Memory B cell (primary cell): ENCODE measurements around the gene NKAPD1.

Experiments used
- ATAC-seq: fragments of 150-1000 bp; cut with Tn5 transposase; 2 replicates; pipeline ENCODE4 v1.10.0; 2021; ENCODE audit warnings: low read depth, mild to moderate bottlenecking, moderate library complexity
- DNase-seq, 2 donors: peaks; one replicate each; pipeline ENCODE4 v3.0.0; 2022; ENCODE audit warnings: low spot score in 2 of 2
- H3K27ac Mint-ChIP-seq: one replicate; pipeline ENCODE4 v1.8.0; 2022; ENCODE audit warnings: mild to moderate bottlenecking, moderate library complexity, mixed read lengths
- H3K27me3 Mint-ChIP-seq: one replicate; pipeline ENCODE4 v1.8.0; 2022; ENCODE audit warnings: mixed read lengths
- H3K36me3 Mint-ChIP-seq: one replicate; pipeline ENCODE4 v1.8.0; 2022; ENCODE audit warnings: mild to moderate bottlenecking, mixed read lengths
- H3K4me1 Mint-ChIP-seq: one replicate; pipeline ENCODE4 v1.8.0; 2022; ENCODE audit warnings: mixed read lengths
- H3K4me3 Mint-ChIP-seq: one replicate; pipeline ENCODE4 v1.8.0; 2022; ENCODE audit warnings: mild to moderate bottlenecking, moderate library complexity, mixed read lengths
- H3K9me3 Mint-ChIP-seq: one replicate; pipeline ENCODE4 v1.8.0; 2022; ENCODE audit warnings: mixed read lengths

The NKAPD1 gene

DNA sequence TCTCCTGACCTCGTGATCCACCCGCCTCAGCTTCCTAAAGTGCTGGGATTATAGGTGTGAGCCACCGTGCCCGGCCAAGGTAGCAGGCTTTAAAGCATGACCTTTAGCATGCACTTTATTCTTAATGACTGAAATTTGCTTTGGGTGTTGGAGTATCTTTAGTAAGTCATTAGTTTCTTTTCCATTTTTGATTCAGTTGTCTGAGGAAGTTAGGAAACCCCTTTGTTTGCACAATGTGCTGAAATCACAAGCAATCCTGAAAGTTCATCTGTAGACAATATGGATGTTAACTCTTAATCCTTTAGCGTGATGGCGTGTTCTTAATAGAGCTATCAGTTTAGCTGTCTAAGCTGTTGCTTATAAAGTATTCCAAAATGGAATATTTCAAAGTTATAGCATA is 29.3 kb downstream of the NKAPD1 start:
- H3K4me3 Mint-ChIP-seq: no peak overlapping the region
- H3K36me3 Mint-ChIP-seq: peaks cover 7% of the 10 kb centered on the region
- no peaks in the 10 kb centered on the region for H3K4me1 Mint-ChIP-seq
- no peaks in the 10 kb centered on the region for H3K9me3 Mint-ChIP-seq
- H3K27ac Mint-ChIP-seq: no peak overlapping the region
- no peaks in the 10 kb centered on the region for H3K27me3 Mint-ChIP-seq
- DNase-seq: no peak
- no peak for ATAC-seq

DNA sequence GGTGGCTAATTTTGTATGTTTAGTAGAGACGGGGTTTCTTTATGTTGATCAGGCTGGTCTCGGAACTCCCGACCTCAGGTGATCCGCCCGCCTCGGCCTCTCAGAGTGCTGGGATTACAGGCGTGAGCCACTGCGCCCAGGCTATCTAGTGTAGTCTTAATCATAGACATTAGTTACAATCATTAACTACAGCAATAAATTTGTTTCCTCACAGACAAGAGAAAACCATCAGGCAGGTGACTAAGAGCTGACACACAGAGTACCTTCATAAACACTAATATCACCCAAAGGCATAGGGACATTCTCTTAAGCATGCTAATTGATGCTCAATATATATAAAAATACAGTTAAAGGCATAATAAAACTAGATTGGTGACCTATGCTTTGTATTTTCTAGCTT is 32.0 kb downstream of the NKAPD1 start:
- Mint-ChIP-seq H3K27me3 (no peaks in the 10 kb centered on the region), H3K9me3 (peaks cover 2% of the 10 kb centered on the region), H3K4me1 (no peaks in the 10 kb centered on the region), H3K4me3 (no peak overlapping the region), H3K27ac (no peak overlapping the region), H3K36me3 (peaks cover 5% of the 10 kb centered on the region)
- ATAC-seq (no peak), DNase-seq (no peak)

DNA sequence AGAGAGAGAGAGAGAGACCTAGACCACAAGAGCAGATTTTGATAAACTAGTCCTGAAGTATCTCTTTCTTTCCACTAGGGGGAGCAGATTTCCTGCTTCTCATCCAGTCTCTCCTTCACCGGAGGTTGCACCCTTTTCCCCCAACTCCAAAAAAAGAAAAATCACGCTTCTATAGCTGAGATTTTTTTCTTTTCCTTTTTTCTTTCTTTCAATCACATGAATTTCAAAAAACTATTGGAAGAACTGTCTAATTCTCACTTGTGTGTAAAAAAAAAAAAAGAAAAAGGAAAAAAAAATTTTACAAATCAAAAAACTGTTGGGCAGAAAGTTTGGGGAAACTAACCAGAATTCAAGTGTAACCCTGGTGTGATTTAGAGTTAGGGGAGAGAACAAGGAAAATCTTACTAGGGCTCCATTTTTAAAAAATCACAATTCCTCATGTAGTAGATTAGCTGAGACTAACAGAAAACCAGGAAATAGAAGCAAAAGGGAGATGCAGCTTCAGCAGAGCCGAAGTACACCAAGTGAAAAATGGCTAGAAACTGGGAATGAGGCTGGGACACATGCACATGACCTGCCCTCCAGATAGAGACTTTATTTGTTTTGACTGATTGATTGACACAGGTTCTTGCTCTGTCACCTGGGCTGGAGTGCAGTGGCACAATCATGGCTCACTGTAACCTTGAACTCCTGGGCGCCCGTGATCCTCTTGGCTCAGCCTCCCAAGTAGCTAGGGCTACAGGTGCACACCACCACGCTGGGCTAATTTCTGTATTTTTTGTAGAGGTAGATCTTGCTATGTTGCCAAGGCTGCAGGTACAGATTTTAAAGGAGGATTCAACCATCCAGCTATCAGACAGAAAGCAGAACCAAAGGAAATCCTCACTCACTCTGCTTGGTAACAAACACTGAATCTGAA is 39.7 kb downstream of the NKAPD1 start:
- H3K27me3 Mint-ChIP-seq: no peaks in the 10 kb centered on the region
- H3K4me3 Mint-ChIP-seq: peak overlapping the region; percentile 7
- ATAC-seq (peak; percentile 61), DNase-seq (peak in 1 of 2 donors; percentile 2)
- H3K36me3 Mint-ChIP-seq: peaks cover 3% of the 10 kb centered on the region
- no peaks in the 10 kb centered on the region for H3K4me1 Mint-ChIP-seq
- no peak overlapping the region for H3K27ac Mint-ChIP-seq
- H3K9me3 Mint-ChIP-seq: peaks cover 2% of the 10 kb centered on the region

DNA sequence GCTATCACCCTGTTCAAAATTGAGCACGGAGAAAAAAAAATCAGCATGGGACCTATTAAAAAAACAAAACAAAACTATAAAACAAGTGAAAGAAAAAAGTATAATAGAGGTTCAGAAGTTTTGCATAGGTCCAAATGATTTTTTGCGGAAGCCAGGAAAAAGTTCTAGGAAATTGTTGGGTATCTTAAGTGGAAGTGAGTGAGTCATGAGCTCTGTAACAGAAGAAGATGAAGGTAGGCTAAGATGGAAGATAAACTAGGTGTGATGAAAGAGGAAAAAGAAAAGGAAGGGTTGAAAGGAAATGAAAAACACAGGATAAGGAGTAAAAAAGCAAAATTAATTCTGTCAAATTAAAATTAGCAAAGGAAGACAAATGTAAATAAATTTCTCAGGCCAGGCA is 40.4 kb downstream of the NKAPD1 start:
- no peak overlapping the region for H3K4me3 Mint-ChIP-seq
- ATAC-seq: no peak

GRCh38 chr11:112115386-112115785 is 41.3 kb downstream of the NKAPD1 start:
- H3K4me1 Mint-ChIP-seq: peaks cover 4% of the 10 kb centered on the region
- H3K9me3 Mint-ChIP-seq: peaks cover 2% of the 10 kb centered on the region
- H3K36me3 Mint-ChIP-seq: peaks cover 3% of the 10 kb centered on the region
- H3K27me3 Mint-ChIP-seq: no peaks in the 10 kb centered on the region
- ATAC-seq: no peak
- no peak for DNase-seq
- H3K27ac Mint-ChIP-seq: no peak overlapping the region
- no peak overlapping the region for H3K4me3 Mint-ChIP-seq

More for the DNA sequence above, 40.4 kb downstream of the NKAPD1 start:
- Mint-ChIP-seq H3K36me3 (peaks cover 3% of the 10 kb centered on the region), H3K27me3 (no peaks in the 10 kb centered on the region), H3K4me1 (no peaks in the 10 kb centered on the region), H3K27ac (no peak overlapping the region), H3K9me3 (peaks cover 2% of the 10 kb centered on the region)
- DNase-seq: no peak

- no peak overlapping the region for H3K4me3 Mint-ChIP-seq
- H3K4me1 Mint-ChIP-seq: peaks cover 7% of the 10 kb centered on the region
- H3K27ac Mint-ChIP-seq: no peak overlapping the region
- no peak for ATAC-seq
- H3K27me3 Mint-ChIP-seq: no peaks in the 10 kb centered on the region
- DNase-seq: no peak
- H3K9me3 Mint-ChIP-seq: no peaks in the 10 kb centered on the region
- H3K36me3 Mint-ChIP-seq: peaks cover 3% of the 10 kb centered on the region
Observed at GRCh38 chr11:112118176-112118575, 44.1 kb downstream of the NKAPD1 start.

- no peaks in the 10 kb centered on the region for H3K27me3 Mint-ChIP-seq
- DNase-seq (no peak), ATAC-seq (no peak)
- H3K4me3 Mint-ChIP-seq: no peak overlapping the region
- H3K4me1 Mint-ChIP-seq: peaks cover 7% of the 10 kb centered on the region
- H3K36me3 Mint-ChIP-seq: no peaks in the 10 kb centered on the region
- no peak overlapping the region for H3K27ac Mint-ChIP-seq
- H3K9me3 Mint-ChIP-seq: no peaks in the 10 kb centered on the region
Observed at GRCh38 chr11:112121981-112122615, 48.0 kb downstream of the NKAPD1 start.

DNA sequence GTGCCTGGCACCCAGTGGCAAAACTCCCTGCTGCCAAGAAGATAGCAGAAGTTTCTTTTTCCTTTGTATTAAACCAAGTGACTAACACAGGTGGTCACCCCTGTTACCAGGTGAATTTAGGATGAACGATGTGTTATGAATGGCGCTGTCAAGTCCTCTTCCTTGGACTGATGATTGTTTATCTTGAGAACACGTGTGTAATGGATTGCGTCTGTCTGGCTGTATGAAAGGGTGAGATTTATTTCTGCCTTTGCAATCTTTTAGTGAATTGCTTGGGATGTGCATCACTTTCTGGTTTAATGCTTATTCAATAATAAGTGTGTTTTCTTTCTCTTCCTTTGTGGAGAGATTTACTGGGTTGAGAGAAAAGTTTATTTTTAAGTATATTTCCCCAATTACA is 49.0 kb downstream of the NKAPD1 start:
- DNase-seq (no peak), ATAC-seq (no peak)
- Mint-ChIP-seq H3K27ac (no peak overlapping the region), H3K4me3 (no peak overlapping the region), H3K36me3 (peaks cover 3% of the 10 kb centered on the region), H3K4me1 (peaks cover 7% of the 10 kb centered on the region), H3K9me3 (no peaks in the 10 kb centered on the region), H3K27me3 (no peaks in the 10 kb centered on the region)

DNA sequence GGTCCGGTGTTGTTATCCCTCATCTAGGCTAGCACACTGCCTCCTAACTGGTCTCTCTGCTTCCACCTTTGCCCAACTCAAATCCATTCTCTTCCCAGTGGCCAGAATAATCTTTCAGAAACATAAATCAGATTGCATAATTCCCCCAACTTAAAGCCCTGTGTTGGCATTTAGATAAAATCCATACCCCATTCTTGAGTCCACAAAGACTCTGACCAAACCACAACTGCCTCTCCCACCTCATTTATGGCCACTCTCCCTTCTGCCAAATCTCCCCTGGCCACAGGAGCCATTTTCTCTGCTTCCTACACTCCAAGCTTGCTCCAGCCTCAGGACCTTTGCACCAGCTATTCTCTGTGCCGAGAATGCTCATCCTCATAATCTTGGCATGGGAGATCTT is 53.0 kb downstream of the NKAPD1 start:
- no peaks in the 10 kb centered on the region for H3K27me3 Mint-ChIP-seq
- H3K36me3 Mint-ChIP-seq: peaks cover 5% of the 10 kb centered on the region
- no peak for ATAC-seq
- DNase-seq: no peak
- no peak overlapping the region for H3K4me3 Mint-ChIP-seq
- H3K9me3 Mint-ChIP-seq: no peaks in the 10 kb centered on the region
- no peaks in the 10 kb centered on the region for H3K4me1 Mint-ChIP-seq
- H3K27ac Mint-ChIP-seq: no peak overlapping the region

DNA sequence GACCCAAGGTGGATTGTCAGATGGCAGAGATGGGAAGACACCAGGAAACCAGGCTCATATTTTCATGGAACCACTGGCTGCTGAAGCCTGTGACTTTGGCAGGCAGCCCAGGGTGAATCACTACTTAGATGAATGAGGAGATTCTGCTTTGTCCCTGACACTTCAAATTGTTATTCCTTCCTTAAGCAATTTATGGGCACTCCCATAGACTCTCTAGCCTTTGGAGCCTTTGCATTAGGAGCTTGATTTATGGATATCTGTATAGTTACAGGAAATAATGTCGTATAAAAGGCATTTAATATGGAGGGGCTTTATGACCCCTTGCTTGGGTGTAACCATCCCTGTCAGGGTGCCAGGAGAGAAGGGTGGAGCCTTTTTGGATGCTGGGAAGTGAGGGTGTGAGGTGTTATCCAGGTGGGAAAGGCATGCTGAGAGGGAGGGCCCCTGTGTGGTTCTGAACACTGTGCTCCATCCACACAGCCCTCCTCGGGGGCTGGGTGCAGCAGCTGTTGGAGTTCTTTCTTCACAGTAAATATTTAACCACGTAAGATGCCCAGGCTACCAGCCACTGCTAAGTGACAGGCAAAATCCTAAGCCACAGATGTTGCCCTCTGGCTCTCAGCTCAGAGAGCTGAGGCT is 54.5 kb downstream of the NKAPD1 start:
- H3K27me3 Mint-ChIP-seq: no peaks in the 10 kb centered on the region
- peaks cover 5% of the 10 kb centered on the region for H3K36me3 Mint-ChIP-seq
- DNase-seq (no peak), ATAC-seq (no peak)
- no peak overlapping the region for H3K4me3 Mint-ChIP-seq
- no peaks in the 10 kb centered on the region for H3K4me1 Mint-ChIP-seq
- no peak overlapping the region for H3K27ac Mint-ChIP-seq
- H3K9me3 Mint-ChIP-seq: no peaks in the 10 kb centered on the region

DNA sequence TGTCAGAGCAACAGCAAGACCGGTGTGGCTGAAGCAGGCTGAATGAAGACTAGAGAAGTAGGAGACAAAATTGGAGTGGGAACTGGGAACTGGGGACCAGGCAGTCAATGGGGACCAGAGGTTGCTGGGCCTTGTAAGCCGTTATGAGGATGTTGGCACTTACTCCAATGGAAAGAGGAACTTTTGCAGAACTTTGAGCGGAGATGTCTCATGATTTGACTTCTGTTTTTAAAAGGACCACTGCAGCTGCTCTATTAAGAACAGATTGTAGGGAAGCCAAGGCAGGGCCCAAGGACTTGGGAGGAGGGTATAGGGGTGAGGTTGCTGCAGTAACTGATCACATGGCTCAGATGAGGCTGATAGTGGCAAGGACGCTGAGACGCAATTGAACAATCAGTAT is 55.6 kb downstream of the NKAPD1 start:
- peaks cover 8% of the 10 kb centered on the region for H3K36me3 Mint-ChIP-seq
- no peak overlapping the region for H3K4me3 Mint-ChIP-seq
- H3K4me1 Mint-ChIP-seq: no peaks in the 10 kb centered on the region
- no peaks in the 10 kb centered on the region for H3K27me3 Mint-ChIP-seq
- no peak overlapping the region for H3K27ac Mint-ChIP-seq
- no peaks in the 10 kb centered on the region for H3K9me3 Mint-ChIP-seq
- DNase-seq (no peak), ATAC-seq (no peak)

GRCh38 chr11:112132737-112133136 is 58.6 kb downstream of the NKAPD1 start:
- H3K4me3 Mint-ChIP-seq: no peak overlapping the region
- DNase-seq (no peak), ATAC-seq (no peak)
- no peaks in the 10 kb centered on the region for H3K9me3 Mint-ChIP-seq
- H3K27me3 Mint-ChIP-seq: no peaks in the 10 kb centered on the region
- H3K27ac Mint-ChIP-seq: no peak overlapping the region
- peaks cover 9% of the 10 kb centered on the region for H3K36me3 Mint-ChIP-seq
- H3K4me1 Mint-ChIP-seq: no peaks in the 10 kb centered on the region

DNA sequence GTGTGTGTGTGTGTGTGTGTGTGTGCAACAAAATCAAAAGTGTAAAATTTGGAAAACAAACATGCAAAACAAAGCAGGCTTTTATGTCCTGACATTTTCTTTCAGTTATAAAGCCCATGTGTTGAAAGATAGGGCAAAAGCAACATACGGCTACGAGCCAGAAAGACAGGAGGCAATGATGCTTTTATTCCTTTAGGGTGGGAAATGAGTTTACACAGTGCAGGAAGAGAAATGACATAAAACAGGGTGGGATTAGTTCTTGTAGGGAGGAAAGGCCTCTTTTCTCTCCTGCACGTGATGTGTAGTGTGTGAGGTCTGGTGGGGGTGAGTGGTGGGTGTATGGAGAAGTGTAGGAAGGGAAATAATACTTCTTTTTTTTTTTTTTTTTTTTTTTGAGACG is 60.4 kb downstream of the NKAPD1 start:
- Mint-ChIP-seq H3K4me1 (no peaks in the 10 kb centered on the region), H3K4me3 (no peak overlapping the region), H3K36me3 (peaks cover 9% of the 10 kb centered on the region), H3K9me3 (no peaks in the 10 kb centered on the region), H3K27me3 (no peaks in the 10 kb centered on the region), H3K27ac (no peak overlapping the region)
- no peak for DNase-seq
- no peak for ATAC-seq
